HepG2 (cell line): ENCODE results near the gene USP36. TPM values are rescaled to one million over a fixed set of nuclear protein-coding genes. Genes with fewer than 3 reads are reported as not detected.

Experiments
- FOSL1 ChIP-seq: sonication (generic); formaldehyde crosslinking; IDR thresholded peaks from 2 replicates; pipeline ENCODE4 v1.9.0; 2021; ENCODE audit warnings: missing genetic modification reagents, borderline replicate concordance
- HMGA1 ChIP-seq: sonication (generic); formaldehyde crosslinking; conservative IDR thresholded peaks from 2 replicates; pipeline ENCODE4 v1.4.0; 2020; ENCODE audit warnings: missing genetic modification reagents
- IRF2 ChIP-seq: IDR thresholded peaks from 2 replicates; pipeline ENCODE4 v1.6.1; 2018; ENCODE audit warnings: missing genetic modification reagents, missing compliant biosample characterization
- KMT2A ChIP-seq: sonication (generic); formaldehyde crosslinking; IDR thresholded peaks from 2 replicates; pipeline ENCODE4 v1.4.0; 2020; ENCODE audit warnings: missing genetic modification reagents
- NBN ChIP-seq: fragments of 450-650 bp; conservative IDR thresholded peaks from 2 replicates; pipeline ENCODE4 v1.6.1; 2017
- SMARCC2 ChIP-seq: fragments of 450-650 bp; IDR thresholded peaks from 2 replicates; pipeline ENCODE4 v1.6.1; 2017; ENCODE audit warnings: antibody characterized with exemption, mild to moderate bottlenecking
- SOX5 ChIP-seq: IDR thresholded peaks from 2 replicates; pipeline ENCODE4 v1.6.1; 2016; ENCODE audit warnings: borderline replicate concordance
- ZIK1 ChIP-seq: sonication (generic); formaldehyde crosslinking; IDR thresholded peaks from 2 replicates; pipeline ENCODE4 v1.5.0; 2020; ENCODE audit warnings: mild to moderate bottlenecking, low read depth, missing genetic modification reagents, borderline replicate concordance
- ZNF136 ChIP-seq: sonication (generic); formaldehyde crosslinking; IDR thresholded peaks from 2 replicates; pipeline ENCODE4 v1.8.1; 2022; ENCODE audit warnings: low read depth, mild to moderate bottlenecking, moderate library complexity, missing genetic modification reagents
- ZNF333 ChIP-seq: sonication (generic); formaldehyde crosslinking; IDR thresholded peaks from 2 replicates; pipeline ENCODE4 v1.4.0; 2020; ENCODE audit warnings: mild to moderate bottlenecking, missing genetic modification reagents, borderline replicate concordance
- ZNF441 ChIP-seq: sonication (generic); formaldehyde crosslinking; IDR thresholded peaks from 2 replicates; pipeline ENCODE4 v1.7.0; 2021; ENCODE audit warnings: missing genetic modification reagents, borderline replicate concordance
- ZNF543 ChIP-seq: sonication (generic); formaldehyde crosslinking; IDR thresholded peaks from 2 replicates; pipeline ENCODE4 v1.4.0; 2020; ENCODE audit warnings: mild to moderate bottlenecking, missing genetic modification reagents
- ZNF75D ChIP-seq: sonication (generic); formaldehyde crosslinking; IDR thresholded peaks from 2 replicates; pipeline ENCODE4 v1.8.1; 2023; ENCODE audit warnings: missing genetic modification reagents, mild to moderate bottlenecking, borderline replicate concordance
- ZNF775 ChIP-seq: sonication (generic); formaldehyde crosslinking; IDR thresholded peaks from 2 replicates; pipeline ENCODE4 v1.4.0; 2020; ENCODE audit warnings: missing genetic modification reagents, mild to moderate bottlenecking, moderate library complexity, borderline replicate concordance
- polyA plus RNA-seq, 8 experiments: library from polyadenylated mRNA; depleted of rRNA in 3 of 8; stranded (reverse) in 7 of 8; unstranded in 1 of 8; fragments of >200 nt; fragmentation: Illumina TruSeq in 4 of 8; extraction: Trizol in 4 of 8; gene quantifications; 2 replicates each; pipeline versions ENCODE4 v1.2.1 to v1.2.3, GENCODE V29; 2011 to 2016; ENCODE audit warnings: low read depth in 4 of 8, missing spikeins in 1 of 8, mixed read lengths in 1 of 8; ENCODE audit not compliant: insufficient read depth in 1 of 8
- total RNA-seq, 5 experiments: library from RNA; depleted of rRNA; stranded (reverse); fragments of >200 nt; fragmentation: Illumina TruSeq; extraction: Trizol; gene quantifications; 2 replicates each; pipeline ENCODE4 v1.2.3, GENCODE V29; 2016; ENCODE audit warnings: low read depth in 1 of 5
- TF ChIP-seq, protein P1 (sequence below): sonication (generic); formaldehyde crosslinking; IDR thresholded peaks from 2 replicates; pipeline ENCODE4 v1.4.0; 2020; ENCODE audit warnings: low read depth, missing genetic modification reagents
- TF ChIP-seq, protein P2 (sequence below): IDR thresholded peaks from 2 replicates; pipeline ENCODE4 v1.6.1; 2018; ENCODE audit warnings: missing genetic modification reagents
- TF ChIP-seq, protein P3 (sequence below): sonication (generic); formaldehyde crosslinking; IDR thresholded peaks from 2 replicates; pipeline ENCODE4 v1.8.0; 2022; ENCODE audit warnings: missing genetic modification reagents, mild to moderate bottlenecking, moderate library complexity, borderline replicate concordance
- TF ChIP-seq, protein P4 (sequence below): sonication (generic); formaldehyde crosslinking; IDR thresholded peaks from 2 replicates; pipeline ENCODE4 v1.5.0; 2020; ENCODE audit warnings: missing genetic modification reagents
- TF ChIP-seq, protein P5 (sequence below): IDR thresholded peaks from 2 replicates; pipeline ENCODE4 v1.6.1; 2012; ENCODE audit warnings: low read depth, low read length, improper control_type of control experiment

The USP36 gene
- total and polyA plus RNA-seq, 2 of the 13 experiments (the other 11 are each of a cell fraction or from before 2014, with no cell fraction given) = 29.6 to 45.9 TPM

DNA sequence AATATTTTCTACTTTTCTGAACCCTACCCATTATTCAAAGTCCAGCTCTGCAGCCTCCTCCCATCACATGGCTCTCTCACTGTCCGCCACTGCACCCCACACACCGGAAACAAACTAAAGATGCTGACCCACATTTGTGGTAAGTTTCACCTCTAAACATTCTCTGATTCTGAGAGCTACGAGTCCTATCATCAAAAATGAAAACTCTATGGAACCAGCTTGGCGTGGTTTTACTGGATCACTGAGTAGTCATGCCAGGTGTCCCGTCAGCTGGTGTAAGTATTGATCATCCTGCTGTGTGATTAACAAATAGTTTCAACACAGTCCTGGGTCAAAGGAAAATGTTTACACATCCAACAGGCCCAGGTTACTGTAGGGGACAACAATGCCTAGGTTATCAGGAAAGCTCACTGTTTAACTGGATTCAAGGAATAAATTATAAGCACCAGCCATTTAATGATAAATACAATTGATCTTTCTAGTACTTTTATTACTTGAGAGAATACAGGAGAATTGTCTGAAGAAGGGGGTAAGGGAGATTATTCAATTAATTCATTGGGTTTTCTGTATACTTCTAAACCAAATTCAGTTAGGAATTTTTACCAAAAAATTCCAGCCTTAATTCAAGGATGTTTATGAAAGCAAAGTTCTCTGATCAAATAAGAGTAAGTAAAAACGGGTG lies 92.4 kb downstream of the USP36 start (continued):
- TF ChIP-seq FOSL1 (CRISPR knock-in tag) (no peak), IRF2 (CRISPR knock-in tag) (peak; percentile 79; the same call in 1 of the 2 replicates), NBN (no peak), HMGA1 (no peak), ZNF333 (CRISPR knock-in tag) (no peak), ZNF441 (CRISPR knock-in tag) (no peak; the same call in 1 of the 2 replicates), ZNF75D (CRISPR knock-in tag) (no peak), KMT2A (CRISPR knock-in tag) (peak; percentile 60; the same call in 1 of the 2 replicates), SMARCC2 (peak; percentile 84; the same call in 1 of the 2 replicates), ZNF543 (0 out of 2 replicates have a peak, but pooled peaks have one; percentile 24), ZIK1 (CRISPR knock-in tag) (no peak), SOX5 (CRISPR knock-in tag) (peak; percentile 93), ZNF136 (CRISPR knock-in tag) (no peak; the same call in 1 of the 2 replicates), ZNF775 (CRISPR knock-in tag) (0 out of 2 replicates have a peak, but pooled peaks have one; percentile 62)
- TF ChIP-seq, protein P1, sequence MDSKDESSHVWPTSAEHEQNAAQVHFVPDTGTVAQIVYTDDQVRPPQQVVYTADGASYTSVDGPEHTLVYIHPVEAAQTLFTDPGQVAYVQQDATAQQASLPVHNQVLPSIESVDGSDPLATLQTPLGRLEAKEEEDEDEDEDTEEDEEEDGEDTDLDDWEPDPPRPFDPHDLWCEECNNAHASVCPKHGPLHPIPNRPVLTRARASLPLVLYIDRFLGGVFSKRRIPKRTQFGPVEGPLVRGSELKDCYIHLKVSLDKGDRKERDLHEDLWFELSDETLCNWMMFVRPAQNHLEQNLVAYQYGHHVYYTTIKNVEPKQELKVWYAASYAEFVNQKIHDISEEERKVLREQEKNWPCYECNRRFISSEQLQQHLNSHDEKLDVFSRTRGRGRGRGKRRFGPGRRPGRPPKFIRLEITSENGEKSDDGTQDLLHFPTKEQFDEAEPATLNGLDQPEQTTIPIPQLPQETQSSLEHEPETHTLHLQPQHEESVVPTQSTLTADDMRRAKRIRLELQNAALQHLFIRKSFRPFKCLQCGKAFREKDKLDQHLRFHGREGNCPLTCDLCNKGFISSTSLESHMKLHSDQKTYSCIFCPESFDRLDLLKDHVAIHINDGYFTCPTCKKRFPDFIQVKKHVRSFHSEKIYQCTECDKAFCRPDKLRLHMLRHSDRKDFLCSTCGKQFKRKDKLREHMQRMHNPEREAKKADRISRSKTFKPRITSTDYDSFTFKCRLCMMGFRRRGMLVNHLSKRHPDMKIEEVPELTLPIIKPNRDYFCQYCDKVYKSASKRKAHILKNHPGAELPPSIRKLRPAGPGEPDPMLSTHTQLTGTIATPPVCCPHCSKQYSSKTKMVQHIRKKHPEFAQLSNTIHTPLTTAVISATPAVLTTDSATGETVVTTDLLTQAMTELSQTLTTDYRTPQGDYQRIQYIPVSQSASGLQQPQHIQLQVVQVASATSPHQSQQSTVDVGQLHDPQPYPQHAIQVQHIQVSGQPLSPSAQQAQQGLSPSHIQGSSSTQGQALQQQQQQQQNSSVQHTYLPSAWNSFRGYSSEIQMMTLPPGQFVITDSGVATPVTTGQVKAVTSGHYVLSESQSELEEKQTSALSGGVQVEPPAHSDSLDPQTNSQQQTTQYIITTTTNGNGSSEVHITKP (CRISPR knock-in tag) = no peak; the same call in 1 of the 2 replicates
- TF ChIP-seq, protein P2, sequence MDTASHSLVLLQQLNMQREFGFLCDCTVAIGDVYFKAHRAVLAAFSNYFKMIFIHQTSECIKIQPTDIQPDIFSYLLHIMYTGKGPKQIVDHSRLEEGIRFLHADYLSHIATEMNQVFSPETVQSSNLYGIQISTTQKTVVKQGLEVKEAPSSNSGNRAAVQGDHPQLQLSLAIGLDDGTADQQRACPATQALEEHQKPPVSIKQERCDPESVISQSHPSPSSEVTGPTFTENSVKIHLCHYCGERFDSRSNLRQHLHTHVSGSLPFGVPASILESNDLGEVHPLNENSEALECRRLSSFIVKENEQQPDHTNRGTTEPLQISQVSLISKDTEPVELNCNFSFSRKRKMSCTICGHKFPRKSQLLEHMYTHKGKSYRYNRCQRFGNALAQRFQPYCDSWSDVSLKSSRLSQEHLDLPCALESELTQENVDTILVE = peak; percentile 81; the same call in 1 of the 2 replicates
- TF ChIP-seq, protein P3, sequence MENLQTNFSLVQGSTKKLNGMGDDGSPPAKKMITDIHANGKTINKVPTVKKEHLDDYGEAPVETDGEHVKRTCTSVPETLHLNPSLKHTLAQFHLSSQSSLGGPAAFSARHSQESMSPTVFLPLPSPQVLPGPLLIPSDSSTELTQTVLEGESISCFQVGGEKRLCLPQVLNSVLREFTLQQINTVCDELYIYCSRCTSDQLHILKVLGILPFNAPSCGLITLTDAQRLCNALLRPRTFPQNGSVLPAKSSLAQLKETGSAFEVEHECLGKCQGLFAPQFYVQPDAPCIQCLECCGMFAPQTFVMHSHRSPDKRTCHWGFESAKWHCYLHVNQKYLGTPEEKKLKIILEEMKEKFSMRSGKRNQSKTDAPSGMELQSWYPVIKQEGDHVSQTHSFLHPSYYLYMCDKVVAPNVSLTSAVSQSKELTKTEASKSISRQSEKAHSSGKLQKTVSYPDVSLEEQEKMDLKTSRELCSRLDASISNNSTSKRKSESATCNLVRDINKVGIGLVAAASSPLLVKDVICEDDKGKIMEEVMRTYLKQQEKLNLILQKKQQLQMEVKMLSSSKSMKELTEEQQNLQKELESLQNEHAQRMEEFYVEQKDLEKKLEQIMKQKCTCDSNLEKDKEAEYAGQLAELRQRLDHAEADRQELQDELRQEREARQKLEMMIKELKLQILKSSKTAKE = peak; percentile 68; the same call in 1 of the 2 replicates
- TF ChIP-seq, protein P4, sequence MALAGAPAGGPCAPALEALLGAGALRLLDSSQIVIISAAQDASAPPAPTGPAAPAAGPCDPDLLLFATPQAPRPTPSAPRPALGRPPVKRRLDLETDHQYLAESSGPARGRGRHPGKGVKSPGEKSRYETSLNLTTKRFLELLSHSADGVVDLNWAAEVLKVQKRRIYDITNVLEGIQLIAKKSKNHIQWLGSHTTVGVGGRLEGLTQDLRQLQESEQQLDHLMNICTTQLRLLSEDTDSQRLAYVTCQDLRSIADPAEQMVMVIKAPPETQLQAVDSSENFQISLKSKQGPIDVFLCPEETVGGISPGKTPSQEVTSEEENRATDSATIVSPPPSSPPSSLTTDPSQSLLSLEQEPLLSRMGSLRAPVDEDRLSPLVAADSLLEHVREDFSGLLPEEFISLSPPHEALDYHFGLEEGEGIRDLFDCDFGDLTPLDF (CRISPR knock-in tag) = no peak
- TF ChIP-seq, protein P5, sequence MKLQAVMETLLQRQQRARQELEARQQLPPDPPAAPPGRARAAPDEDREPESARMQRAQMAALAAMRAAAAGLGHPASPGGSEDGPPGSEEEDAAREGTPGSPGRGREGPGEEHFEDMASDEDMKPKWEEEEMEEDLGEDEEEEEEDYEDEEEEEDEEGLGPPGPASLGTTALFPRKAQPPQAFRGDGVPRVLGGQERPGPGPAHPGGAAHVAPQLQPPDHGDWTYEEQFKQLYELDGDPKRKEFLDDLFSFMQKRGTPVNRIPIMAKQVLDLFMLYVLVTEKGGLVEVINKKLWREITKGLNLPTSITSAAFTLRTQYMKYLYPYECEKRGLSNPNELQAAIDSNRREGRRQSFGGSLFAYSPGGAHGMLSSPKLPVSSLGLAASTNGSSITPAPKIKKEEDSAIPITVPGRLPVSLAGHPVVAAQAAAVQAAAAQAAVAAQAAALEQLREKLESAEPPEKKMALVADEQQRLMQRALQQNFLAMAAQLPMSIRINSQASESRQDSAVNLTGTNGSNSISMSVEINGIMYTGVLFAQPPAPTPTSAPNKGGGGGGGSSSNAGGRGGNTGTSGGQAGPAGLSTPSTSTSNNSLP = peak; percentile 92; the same call in 1 of the 2 replicates
